Activated CD8-positive, alpha-beta memory T cell treated with anti-CD3 and anti-CD28 coated beads, Interleukin-2, amount 50 U/mL, for 1 hour (primary cell): Measurements from ENCODE around the gene NRCAM.

ENCODE experiments used
- DNase-seq: peaks from one replicate; pipeline ENCODE4 v3.0.0-alpha.2; 2020; ENCODE audit errors: extremely low read depth

The NRCAM gene

GRCh38 chr7:108202743-108203142 lies 253.5 kb downstream of the NRCAM start:
- no peak for DNase-seq

GRCh38 chr7:108201766-108202165 lies 254.5 kb downstream of the NRCAM start:
- DNase-seq: no peak

GRCh38 chr7:108200326-108200725 lies 255.9 kb downstream of the NRCAM start:
- DNase-seq: no peak

- no peak for DNase-seq
Observed at GRCh38 chr7:108197371-108198091, 258.7 kb downstream of the NRCAM start.

- no peak for DNase-seq
Observed at GRCh38 chr7:108196004-108196403, 260.2 kb downstream of the NRCAM start.

- no peak for DNase-seq
Observed at GRCh38 chr7:108193594-108194498, 262.4 kb downstream of the NRCAM start.

- no peak for DNase-seq
Observed at GRCh38 chr7:108190891-108191290, 265.3 kb downstream of the NRCAM start.

- DNase-seq: no peak
Observed at GRCh38 chr7:108189733-108190388, 266.4 kb downstream of the NRCAM start.

- no peak for DNase-seq
Observed at GRCh38 chr7:108188724-108189123, 267.5 kb downstream of the NRCAM start.

GRCh38 chr7:108181073-108181985 lies 274.9 kb downstream of the NRCAM start:
- no peak for DNase-seq

GRCh38 chr7:108178398-108178797 lies 277.8 kb downstream of the NRCAM start:
- DNase-seq: no peak

GRCh38 chr7:108171164-108171563 lies 285.1 kb downstream of the NRCAM start:
- DNase-seq: no peak

GRCh38 chr7:108170251-108170650 lies 286.0 kb downstream of the NRCAM start:
- no peak for DNase-seq

- DNase-seq: no peak
Observed at GRCh38 chr7:108167460-108167859, 288.8 kb downstream of the NRCAM start.

- no peak for DNase-seq
Observed at GRCh38 chr7:108166687-108167086, 289.5 kb downstream of the NRCAM start.

GRCh38 chr7:108165723-108166122 lies 290.5 kb downstream of the NRCAM start:
- DNase-seq: no peak

GRCh38 chr7:108164946-108165345 lies 291.3 kb downstream of the NRCAM start:
- no peak for DNase-seq

GRCh38 chr7:108164342-108164741 lies 291.9 kb downstream of the NRCAM start:
- no peak for DNase-seq

GRCh38 chr7:108158776-108159175 lies 297.5 kb downstream of the NRCAM start:
- DNase-seq: no peak

GRCh38 chr7:108157606-108158335 lies 298.5 kb downstream of the NRCAM start:
- DNase-seq: no peak
